T-helper 1 cell (primary cell): ENCODE measurements around the gene ZNF800.

Experiments
- DNase-seq, 5 donors: peaks; one replicate each; pipeline ENCODE4 v3.0.0-alpha.2; 2012 to 2020

Gene ZNF800

DNA sequence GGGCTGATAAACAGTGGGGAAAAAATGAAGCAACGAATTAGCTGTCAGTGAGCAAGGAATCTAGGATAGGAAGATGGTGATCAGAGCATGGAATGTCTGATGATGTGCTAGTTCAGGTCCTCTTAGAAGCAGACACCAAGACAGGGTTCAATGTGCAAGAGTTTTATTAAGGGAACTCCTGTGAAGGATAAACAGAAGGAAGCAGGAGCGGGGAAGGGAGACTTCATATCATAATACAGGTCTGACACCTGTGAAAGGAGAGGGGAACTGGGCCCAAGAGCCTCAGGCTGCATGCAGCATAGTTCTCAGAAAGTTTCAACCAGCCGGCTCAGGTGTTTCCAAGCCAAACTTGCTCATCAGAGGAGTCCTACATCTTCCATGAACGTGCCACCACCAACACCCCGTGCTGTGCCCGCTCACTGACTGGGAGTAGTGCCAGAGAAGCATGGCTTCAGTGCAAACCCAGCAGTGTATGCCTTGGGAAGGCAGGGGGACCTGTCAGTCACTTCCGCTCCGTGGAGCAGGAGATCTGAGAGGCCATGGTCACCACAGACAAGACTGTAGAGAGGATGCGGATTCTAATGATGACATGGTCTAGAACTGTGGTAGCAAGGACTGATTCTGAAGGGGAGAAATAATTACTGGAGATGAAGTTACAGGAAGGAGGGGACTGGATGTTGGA lies 45.8 kb downstream of the ZNF800 start:
- DNase-seq = no peak

DNA sequence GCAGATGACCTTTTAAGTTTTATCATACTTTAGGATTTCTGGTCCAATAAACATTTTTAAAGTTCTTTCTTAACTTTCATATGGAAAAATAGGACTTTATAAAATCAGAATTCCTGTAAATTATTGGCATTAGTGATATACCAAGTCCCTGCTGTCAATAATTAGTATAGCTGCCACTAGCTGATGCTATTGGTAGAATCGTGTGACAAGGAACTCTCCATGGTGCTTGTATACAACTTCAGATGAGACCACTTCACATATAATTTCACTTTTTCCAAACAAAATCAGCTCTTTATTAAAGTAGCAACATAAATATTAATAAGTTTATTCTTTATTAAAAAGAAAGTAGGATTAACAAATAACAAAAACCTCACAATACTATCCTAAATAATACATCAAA lies 49.9 kb downstream of the ZNF800 start:
- DNase-seq = no peak

DNA sequence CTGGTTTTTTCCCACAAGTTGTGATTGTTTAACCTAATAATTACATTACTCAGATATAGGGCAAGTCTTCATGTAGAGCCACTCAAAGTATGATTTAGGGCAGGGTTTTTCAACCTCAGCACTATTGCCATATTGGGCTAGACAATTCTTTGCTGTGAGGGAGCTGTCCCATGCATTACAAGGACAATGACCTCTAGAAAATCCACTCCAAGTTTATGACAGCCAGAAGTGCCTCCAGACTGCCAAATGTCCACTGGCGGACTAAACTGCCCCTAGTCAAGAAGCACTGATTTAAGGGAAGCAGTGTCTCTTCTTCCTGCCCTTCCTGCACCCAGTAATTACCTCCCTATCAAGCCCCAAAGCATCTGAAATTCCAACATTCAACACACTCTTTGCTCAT lies 54.4 kb downstream of the ZNF800 start:
- no peak for DNase-seq

DNA sequence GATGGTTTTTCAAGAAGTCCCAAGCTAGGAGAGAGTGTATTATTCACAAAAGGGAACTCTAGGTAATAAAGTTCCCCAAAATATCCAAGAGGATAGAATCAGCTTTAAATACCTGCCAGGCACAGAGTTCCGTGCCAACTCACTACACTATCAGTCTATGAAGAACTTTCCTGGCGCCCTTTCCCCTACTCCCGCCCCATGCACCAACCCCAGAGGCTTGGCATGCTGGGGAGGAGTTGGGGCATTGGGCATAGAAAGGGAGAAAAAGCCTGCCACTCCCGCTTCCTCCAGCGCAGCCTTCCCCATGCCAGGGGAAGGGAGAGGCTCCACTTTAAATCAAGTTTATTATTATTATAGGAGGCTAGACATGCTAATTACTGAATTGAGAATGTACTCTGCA lies 54.9 kb downstream of the ZNF800 start:
- DNase-seq = no peak

DNA sequence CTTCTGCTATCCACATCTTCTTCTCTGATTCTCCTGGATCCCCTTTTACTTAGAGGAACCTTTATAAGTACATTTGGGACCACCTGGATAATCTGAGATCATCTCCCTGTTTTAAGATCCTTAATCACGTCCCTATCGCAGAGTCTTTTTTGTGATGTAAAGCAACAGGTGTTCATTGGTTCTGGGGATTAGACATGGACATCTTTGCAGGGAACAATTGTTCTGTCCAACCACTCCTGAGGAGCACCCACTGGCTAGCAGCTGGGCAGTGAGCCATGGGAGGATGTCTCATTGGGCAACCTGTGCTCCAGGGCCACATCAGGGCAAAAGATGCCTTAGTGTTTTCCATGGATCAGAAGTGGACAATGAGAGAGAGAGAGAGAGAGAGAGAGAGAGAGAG lies 56.0 kb downstream of the ZNF800 start:
- DNase-seq = no peak

DNA sequence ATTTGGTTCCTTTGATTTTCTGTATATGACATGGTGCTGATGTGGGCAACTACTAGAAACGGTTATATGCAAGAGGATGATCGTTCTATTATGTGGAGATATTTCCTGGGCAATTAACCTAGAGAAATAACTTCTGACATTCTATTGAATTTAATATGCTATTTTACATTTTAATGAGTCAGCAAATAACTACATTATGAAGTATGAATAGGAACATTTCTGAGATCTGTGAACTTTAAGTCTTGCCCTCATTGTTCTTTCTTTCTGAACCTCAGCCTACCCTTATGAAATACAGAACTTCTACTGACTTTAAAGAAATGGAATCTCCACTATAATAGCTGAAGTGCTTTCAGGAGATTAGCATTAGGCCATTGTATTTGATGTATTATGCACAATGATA lies 59.6 kb downstream of the ZNF800 start:
- no peak for DNase-seq

DNA sequence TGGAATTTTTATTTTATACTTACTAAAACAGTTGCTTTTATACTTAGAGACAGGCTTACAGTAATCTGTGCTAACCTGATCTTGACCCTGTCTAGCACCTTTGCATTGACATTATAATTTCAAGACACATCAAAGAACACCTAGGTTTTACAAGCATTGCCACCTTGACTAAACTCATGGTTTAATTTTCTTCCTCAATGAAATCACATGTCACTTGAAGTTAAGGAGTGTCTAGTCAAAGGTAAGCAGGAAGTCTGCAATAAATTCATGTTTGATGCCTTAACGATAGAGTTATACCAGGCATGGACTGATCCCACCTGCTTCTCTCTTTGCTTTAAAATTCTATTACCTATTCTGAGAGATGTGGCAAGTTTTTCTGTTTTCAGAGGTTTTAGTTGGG lies 62.4 kb downstream of the ZNF800 start:
- DNase-seq = no peak

DNA sequence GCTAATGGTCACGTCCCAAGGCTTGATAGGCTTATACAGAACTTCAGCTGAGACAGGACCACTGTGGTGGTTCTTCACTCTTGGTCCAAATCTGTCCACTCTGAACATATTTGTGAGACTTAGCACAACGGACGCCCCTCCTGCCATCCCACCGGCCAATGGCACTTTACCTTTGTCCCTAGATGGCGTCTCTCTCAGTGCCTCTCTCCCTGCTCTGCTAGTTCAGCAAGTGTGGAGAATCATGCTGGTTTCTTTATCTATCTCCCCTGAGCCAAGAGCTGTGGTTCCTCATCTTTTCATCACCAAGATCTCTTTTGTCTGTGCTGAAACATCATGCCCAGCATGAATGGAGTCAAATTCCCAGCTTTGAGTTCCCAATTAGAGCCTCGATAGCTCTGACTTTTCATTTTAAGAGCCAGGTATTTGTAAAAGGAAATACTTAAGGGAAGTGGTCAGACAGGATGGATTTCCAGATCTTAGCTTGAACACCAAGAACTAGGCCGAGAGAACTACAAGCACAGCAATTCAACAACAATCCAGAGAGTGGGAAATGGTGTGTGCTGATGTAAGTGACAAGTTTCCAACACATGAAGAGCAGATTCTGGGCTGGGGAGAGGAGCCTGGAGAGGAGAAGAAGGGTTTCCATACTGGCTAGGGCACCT lies 69.5 kb downstream of the ZNF800 start:
- DNase-seq = no peak

DNA sequence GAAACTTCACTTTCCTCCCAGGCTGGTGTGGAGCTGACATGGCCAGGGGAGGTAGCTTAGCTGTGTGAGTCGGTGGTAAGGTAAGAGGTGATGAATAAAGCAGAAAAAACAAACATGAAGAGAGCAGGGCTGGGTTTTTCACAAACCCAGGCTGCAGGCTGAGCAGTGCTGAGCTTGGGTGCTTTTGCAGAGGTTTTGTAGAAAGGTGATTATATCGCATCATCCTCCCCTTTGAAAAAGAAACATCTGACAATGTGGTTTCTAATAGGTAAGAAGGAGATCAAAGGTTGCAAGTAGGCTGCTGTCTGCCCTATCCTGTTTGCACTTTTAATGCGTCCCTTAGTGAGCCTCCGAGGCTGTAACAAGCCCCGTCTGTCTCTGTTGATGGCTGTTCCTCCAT lies 70.2 kb downstream of the ZNF800 start:
- peak in 1 of 5 donors; percentile 51 for DNase-seq

DNA sequence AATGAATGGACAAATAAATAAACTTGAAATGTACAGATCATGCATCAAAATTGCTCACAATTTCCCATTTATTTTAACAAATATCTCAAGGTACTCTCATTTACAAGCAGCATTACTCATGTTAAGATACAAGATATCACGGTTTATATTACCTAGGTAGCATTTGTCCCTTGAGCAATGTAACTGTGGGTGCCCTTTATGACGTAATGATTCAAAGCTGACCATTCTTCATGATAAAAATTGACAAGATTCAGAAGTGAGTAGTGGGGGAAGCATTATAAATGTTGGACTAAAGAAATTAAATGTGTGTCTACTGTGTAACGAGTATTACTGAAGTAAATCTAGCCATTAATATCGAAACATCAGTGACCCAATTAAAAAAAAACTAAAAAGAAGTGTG lies 71.5 kb downstream of the ZNF800 start:
- DNase-seq = no peak
